ENCODE data around the gene UBE2J2.

The UBE2J2 gene

GRCh38 chr1:1295154-1295923 is 21.7 kb upstream of the UBE2J2 start:
- FAIRE-seq: no peak

DNA sequence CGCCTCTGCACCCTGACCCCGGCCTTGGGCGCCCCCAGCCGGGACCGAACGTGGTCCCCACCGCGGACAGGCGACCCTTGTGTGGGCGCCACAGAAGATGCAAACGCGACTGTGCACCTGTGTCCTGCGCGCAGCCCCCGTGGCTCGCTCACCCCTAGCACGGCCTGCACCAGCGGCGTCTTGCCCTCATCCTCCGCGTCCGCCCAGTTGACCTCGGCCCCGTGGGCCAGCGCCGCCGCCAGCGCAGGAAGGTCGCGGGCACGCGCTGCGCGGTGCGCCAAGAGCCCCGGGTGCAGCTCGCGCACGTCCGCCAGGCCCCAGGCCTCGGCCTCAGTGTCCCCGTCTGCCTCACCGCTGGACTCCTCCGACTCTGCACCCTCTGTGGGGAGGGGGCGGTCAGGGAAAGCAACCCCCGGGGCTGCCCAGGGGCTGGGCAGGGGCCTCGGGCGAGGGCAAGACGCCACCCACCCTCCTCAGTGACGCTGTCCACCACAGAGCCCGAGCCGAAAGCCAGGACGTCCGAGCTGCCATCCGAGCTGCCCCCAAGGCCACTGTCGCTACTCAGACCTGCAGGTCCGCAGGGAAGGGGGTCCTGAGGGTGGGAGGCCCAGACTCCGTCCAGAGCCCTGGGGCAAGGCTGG is 20.7 kb upstream of the UBE2J2 start:
- FAIRE-seq: no peak

DNA sequence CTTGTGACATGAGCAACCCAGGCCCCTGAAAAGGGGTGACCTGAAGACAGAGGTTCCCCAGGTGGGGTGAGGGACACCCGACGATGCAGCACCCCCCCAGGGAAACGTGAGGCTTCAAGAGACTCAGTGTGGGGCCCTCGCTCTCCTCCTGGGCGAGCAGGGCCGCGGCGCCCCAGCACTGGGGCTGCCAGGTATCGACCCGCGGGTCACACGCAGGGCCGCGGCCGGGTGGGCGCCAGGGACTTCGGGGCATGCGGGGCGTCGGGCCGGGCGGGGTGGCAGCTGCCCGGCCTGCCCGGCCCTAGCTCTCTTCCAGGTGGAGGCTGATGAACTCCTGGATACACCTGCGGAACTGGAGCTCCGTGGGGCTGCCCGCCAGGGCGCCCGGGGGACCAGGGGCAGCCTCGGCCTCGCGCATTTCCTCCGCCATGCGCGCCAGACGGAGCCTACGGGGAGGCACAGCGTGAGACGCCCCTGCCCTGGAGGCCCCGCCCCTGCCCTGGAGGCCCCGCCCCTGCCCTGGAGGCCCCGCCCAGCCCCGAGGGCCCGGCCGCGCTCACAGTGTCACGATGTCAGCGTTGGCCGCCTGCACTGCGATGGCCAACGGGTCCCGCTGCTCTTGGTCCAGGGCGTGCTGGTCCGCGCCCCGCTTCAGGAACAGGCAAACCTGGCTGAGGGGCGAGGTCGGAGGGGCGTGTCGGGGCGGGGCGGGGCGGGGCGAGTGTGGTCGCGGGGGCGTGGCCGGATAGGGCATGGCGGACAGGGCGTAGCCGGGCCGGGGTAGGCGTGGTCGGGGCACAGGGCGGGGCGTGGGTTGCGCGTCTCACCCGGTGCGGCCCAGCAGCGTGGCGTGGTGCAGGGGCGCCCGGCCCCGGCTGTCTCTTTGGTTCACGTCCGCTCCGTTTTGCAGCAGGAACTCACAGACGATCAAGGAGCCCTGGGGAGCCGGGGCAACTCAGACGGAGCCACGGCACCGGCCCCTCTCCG is 19.9 kb upstream of the UBE2J2 start:
- FAIRE-seq: no peak

- no peak for FAIRE-seq
Measured at GRCh38 chr1:1292851-1293250, 19.2 kb upstream of the UBE2J2 start.

- no peak for FAIRE-seq
Measured at GRCh38 chr1:1292442-1292779, 18.8 kb upstream of the UBE2J2 start.

DNA sequence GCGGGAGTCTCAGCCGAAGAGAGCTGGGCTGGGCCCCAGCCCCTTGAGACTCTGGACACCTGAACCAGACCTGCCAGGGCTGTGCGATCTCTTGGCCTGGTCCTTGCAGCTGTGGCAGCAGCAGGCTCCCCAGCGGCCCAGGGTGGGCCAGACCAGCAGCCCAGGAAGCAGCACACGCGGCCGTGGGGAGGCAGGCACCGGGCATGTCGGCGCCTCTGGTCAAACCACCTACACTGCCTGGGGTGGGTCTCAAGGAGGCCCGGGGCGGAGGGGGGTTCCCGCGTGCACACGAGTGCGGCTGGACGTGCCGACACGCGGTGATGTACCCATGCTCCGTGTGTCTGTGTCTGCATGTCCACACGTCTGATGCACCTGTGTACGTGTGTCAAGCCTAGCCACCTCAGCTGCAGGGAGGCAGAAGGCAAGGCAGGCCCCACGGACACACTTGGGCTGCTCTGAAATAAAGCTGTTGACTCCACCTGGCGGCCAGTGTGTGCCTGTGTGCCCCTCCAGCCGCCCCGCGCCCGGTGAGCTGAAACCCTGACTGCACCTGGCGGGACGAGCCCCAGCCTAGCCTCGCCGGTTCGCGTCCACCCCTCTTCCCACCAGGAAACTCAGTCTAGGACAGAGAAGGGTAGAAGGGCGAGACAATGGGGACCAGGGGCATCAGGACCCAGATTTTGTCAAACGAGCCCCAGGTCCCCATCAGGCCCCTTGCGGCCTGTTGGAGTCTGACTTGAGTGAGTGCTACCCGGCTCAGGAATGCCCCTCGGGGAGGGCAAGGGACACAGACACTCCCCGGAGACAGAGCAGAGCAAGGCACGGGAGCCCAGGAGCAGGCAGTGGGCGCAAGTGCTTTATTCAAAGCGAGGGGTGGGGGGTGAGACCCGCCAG is 18.1 kb upstream of the UBE2J2 start:
- no peak for FAIRE-seq

- no peak for FAIRE-seq
Measured at GRCh38 chr1:1291023-1291528, 17.4 kb upstream of the UBE2J2 start.

GRCh38 chr1:1290238-1290731 is 16.6 kb upstream of the UBE2J2 start:
- no peak for FAIRE-seq

- FAIRE-seq: no peak
Measured at GRCh38 chr1:1287288-1288110, 13.8 kb upstream of the UBE2J2 start.

DNA sequence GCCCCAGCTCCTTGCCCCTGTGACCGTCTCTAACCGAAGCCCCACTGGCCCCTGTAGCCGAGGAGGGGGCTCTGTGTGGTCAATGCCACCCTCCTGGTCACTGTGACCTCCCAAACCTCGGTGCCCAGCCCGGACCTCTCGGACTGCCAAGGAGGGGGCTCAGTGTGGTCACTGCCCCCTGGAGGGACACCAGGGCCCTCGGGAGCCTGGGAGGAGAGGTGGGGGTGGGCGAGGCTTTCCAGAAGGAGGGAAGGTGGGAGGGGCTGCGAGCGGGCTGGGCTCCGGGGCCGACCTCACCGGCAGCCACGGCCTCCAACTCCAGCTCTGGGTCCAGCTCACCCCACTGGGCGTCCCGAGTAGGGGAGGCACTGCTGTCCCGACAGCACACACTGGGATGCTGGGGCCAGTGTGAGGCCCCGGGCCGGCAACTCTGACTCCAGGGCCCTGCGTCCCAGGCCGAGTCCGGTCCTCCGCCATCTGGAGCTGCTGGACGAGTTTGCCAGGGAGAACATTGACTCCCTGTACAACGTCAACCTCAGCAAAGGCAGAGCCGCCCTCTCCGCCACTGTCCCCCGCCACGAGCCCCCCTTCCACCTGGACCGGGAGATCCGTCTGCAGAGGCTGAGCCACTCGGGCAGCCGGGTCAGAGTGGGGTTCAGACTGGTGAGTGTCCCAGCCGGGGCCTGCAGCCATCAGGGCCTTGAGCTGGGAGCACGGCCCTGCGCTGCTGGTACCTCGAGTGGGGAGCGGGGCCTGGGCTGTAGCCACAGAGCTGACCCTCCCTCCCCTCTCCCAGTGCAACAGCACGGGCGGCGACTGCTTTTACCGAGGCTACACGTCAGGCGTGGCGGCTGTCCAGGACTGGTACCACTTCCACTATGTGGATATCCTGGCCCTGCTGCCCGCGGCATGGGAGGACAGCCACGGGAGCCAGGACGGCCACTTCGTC is 12.9 kb upstream of the UBE2J2 start:
- no peak for FAIRE-seq

GRCh38 chr1:1285611-1286311 is 12.1 kb upstream of the UBE2J2 start:
- FAIRE-seq: no peak

GRCh38 chr1:1285102-1285571 is 11.5 kb upstream of the UBE2J2 start:
- no peak for FAIRE-seq

- no peak for FAIRE-seq
Measured at GRCh38 chr1:1284221-1285101, 10.8 kb upstream of the UBE2J2 start.

GRCh38 chr1:1283821-1284220 is 10.2 kb upstream of the UBE2J2 start:
- no peak for FAIRE-seq

- no peak for FAIRE-seq
Measured at GRCh38 chr1:1282998-1283397, 9.3 kb upstream of the UBE2J2 start.

DNA sequence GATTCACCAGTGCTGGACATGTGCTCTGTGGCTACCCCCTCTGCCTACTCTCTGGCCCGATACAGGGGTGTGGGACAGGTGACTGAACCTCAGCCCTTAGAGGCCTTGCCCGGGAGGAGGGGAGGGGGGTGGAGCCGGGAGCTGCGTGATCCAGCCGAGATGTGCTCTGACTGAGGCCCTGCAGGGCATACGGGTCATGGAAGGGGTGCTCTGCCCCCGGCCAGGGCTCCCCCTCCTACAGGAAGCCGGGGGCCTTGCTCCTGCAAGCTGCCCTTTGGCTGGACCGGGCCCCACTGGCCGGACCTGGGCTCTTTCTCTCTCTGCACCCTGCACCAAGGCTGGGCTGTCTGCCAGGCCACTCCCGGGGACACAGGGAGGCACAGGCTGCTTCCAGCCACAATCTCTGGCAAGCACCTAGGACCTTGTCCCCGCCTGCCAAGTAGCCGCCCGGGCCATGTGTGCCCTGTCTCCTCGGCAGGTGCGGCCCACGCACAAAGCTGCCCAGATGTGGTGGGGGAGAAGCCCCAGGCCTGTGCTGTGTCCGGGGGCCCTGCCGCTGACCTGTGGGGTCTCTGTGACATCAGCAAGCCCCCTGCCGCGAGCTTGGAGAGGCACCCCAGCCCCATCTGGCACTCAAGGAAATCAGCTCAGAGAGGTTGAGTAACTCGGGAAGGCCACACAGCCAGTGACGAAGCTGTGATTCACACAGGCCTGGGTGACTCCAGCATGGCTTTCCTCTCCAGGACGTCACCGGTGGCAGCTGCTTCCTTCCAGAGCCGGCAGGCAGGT is 8.1 kb upstream of the UBE2J2 start:
- FAIRE-seq: no peak

DNA sequence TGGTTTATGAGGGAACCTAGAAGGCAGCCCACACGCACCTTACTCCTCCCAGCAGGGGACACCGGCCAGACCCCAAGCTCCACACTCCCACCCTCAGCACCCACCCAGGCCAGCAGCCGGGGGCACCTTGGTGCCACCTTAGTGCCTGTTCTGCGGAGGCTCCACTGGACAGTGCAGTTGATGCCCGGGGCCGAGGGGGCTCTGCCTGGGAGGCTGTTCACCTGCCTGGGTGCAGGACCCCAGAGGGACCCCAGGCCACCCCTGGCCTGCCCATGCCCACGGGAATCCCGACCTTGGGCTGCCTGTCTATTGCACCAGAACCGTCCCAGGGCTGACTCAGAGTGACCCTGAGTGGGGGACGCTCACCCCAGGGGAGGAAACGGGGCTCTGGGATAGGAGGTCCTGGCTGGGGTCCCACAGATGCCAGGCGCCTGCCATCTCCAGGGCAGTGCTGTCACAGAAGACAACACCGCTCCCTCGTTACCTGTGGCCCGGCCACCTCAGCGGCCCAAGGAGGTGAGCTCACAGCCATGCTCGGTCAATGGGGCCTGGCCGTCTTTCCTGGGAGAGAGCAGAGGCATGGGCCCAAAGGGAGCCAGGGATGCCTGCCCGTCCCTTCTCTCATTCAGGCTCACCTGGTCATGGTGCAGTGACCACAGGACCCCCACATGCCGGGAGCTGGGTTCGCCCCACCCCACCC is 7.3 kb upstream of the UBE2J2 start:
- no peak for FAIRE-seq
